Stomach (tissue), 9 donors: ENCODE results near the gene ZACN. TPM values are rescaled to one million over a fixed set of nuclear protein-coding genes. Genes with fewer than 3 reads are reported as not detected.

Experiments used
- DNase-seq, 2 donors: peaks; one replicate each; pipeline versions ENCODE4 v3.0.0 to v3.0.0-alpha.2; 2013 to 2019
- H3K27ac ChIP-seq, 5 donors: fragments of 200-600 bp in 4 of 5; sonication (generic) in 4 of 5; one replicate each; pipeline ENCODE4 v1.5.1; 2013 to 2019; ENCODE audit warnings: mild to moderate bottlenecking in 1 of 5, moderate library complexity in 1 of 5
- H3K27me3 ChIP-seq, 3 donors: fragments of 200-600 bp; sonication (generic); one replicate each; pipeline ENCODE4 v1.5.1; 2017 to 2019; ENCODE audit warnings: mixed run types in 1 of 3
- H3K36me3 ChIP-seq, 4 donors: fragments of 200-600 bp; sonication (generic); 1 replicate in 3 of 4; 2 replicates in 1 of 4; pipeline ENCODE4 v1.5.1; 2016 to 2019
- H3K4me1 ChIP-seq, 4 donors: fragments of 200-600 bp; sonication (generic); one replicate each; pipeline ENCODE4 v1.5.1; 2016 to 2019
- H3K4me3 ChIP-seq, 4 donors: fragments of 200-600 bp; sonication (generic) in 3 of 4; one replicate each; pipeline ENCODE4 v1.5.1; 2016 to 2019; ENCODE audit warnings: mild to moderate bottlenecking in 1 of 4
- H3K9me3 ChIP-seq, 4 donors: fragments of 200-600 bp; sonication (generic); one replicate each; pipeline ENCODE4 v1.5.1; 2016 to 2019
- EP300 ChIP-seq: sonication (generic); formaldehyde crosslinking; IDR thresholded peaks from one replicate; pipeline ENCODE4 v1.6.1; 2017; ENCODE audit warnings: antibody characterized with exemption
- POLR2A ChIP-seq, 4 donors: fragments of 450-650 bp; IDR thresholded peaks; one replicate each; pipeline ENCODE4 v1.6.1; 2016; ENCODE audit warnings: antibody characterized with exemption in 4 of 4, control low read depth in 2 of 4, mild to moderate bottlenecking in 1 of 4, moderate library complexity in 1 of 4
- POLR2AphosphoS5 ChIP-seq, 3 donors: sonication (generic); formaldehyde crosslinking; IDR thresholded peaks; one replicate each; pipeline ENCODE4 v1.6.1; 2016; ENCODE audit warnings: antibody characterized with exemption in 3 of 3
- WGBS, 5 donors: extraction: QIAGEN DNeasy Blood & Tissue Kit in 3 of 5; methylation state at CpG; one replicate each; pipeline versions ENCODE4 v1.1.5 to v1.1.7; 2013 to 2018; 5-methylcytosine and 5-hydroxymethylcytosine counted together
- intact Hi-C: fragments of 100-400 bp; cut with DNase I; formaldehyde crosslinking; loops from one replicate; pipeline ENCODE4 v1.15.1; 2023; ENCODE audit warnings: low total_unique reads
- polyA plus RNA-seq, 3 donors: library from polyadenylated mRNA; stranded (reverse); fragments of 200-250 nt; gene quantifications; one replicate each; pipeline ENCODE4 v1.2.3, GENCODE V29; 2013
- total RNA-seq, 5 donors: library from RNA; depleted of rRNA; stranded (reverse); fragments of >200 nt; gene quantifications; one replicate each; pipeline versions ENCODE4 v1.1.0 to v1.2.3, GENCODE V29; 2014 to 2016
- TF ChIP-seq, protein P1 (sequence below), 7 experiments: fragments of 450-650 bp in 4 of 7; fragments of 200-600 bp in 3 of 7; sonication (generic) in 3 of 7; IDR thresholded peaks; one replicate each; pipeline ENCODE4 v1.5.1; 2016 to 2019; ENCODE audit warnings: antibody characterized with exemption in 7 of 7, control low read depth in 2 of 7, mild to moderate bottlenecking in 1 of 7
- donor health status: healthy with polysubstance abuse.
- donor health status: Bipolar disorder and iron deficiency.
- donor health status: healthy.

The ZACN gene
- total and polyA plus RNA-seq, 8 donors, result 1.00 to 1.9 (median 1.4) TPM; not detected in 5

- WGBS, 5 donors, result 85 to 93% (median 88%) methylated on average over 5 of the region's 5 CpGs
- no peaks in the 10 kb centered on the region for H3K9me3 ChIP-seq
- no peaks in the 10 kb centered on the region for H3K27me3 ChIP-seq
- intact Hi-C loops, result loop anchor here (5.0 to 10.0 kb wide), 2 partner anchors 64 to 157 kb away; no protein-coding TSS in a partner anchor
- TF ChIP-seq POLR2AphosphoS5 (IDR thresholded peaks at IDR 0.05) (no peak), EP300 (no peak)
- H3K4me1 ChIP-seq, result peaks cover 10 to 12% (median 10%) of the 10 kb centered on the region in 4 donors
- no peak for DNase-seq
- H3K36me3 ChIP-seq, result no peaks in the 10 kb centered on the region
- H3K4me3 ChIP-seq, result no peak overlapping the region
- H3K27ac ChIP-seq, result no peak overlapping the region
Measured at GRCh38 chr17:76120658-76121008, 41.7 kb downstream of the ZACN start.

GRCh38 chr17:76121932-76122430 is 43.0 kb downstream of the ZACN start:
- no peaks in the 10 kb centered on the region for H3K27me3 ChIP-seq
- H3K4me1 ChIP-seq, result peaks cover 10 to 12% (median 10%) of the 10 kb centered on the region in 4 donors
- no peaks in the 10 kb centered on the region for H3K36me3 ChIP-seq
- peak; percentile 35 to 67 for DNase-seq
- H3K27ac ChIP-seq, result peak overlapping the region in 2 of 5 donors; percentile 29 to 76
- intact Hi-C loops, result loop anchor here (5.0 to 10.0 kb wide), 2 partner anchors 63 to 155 kb away; no protein-coding TSS in a partner anchor
- H3K9me3 ChIP-seq, result no peaks in the 10 kb centered on the region
- WGBS, 5 donors, result 29 to 53% (median 37%) methylated on average over 21 to 42 of the region's 42 CpGs
- peak overlapping the region; percentile 41 to 44 (median 43) for H3K4me3 ChIP-seq
- TF ChIP-seq EP300, result no peak
- no peak for TF ChIP-seq POLR2A (IDR thresholded peaks at IDR 0.05)
- TF ChIP-seq, protein P1, sequence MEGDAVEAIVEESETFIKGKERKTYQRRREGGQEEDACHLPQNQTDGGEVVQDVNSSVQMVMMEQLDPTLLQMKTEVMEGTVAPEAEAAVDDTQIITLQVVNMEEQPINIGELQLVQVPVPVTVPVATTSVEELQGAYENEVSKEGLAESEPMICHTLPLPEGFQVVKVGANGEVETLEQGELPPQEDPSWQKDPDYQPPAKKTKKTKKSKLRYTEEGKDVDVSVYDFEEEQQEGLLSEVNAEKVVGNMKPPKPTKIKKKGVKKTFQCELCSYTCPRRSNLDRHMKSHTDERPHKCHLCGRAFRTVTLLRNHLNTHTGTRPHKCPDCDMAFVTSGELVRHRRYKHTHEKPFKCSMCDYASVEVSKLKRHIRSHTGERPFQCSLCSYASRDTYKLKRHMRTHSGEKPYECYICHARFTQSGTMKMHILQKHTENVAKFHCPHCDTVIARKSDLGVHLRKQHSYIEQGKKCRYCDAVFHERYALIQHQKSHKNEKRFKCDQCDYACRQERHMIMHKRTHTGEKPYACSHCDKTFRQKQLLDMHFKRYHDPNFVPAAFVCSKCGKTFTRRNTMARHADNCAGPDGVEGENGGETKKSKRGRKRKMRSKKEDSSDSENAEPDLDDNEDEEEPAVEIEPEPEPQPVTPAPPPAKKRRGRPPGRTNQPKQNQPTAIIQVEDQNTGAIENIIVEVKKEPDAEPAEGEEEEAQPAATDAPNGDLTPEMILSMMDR (IDR thresholded peaks at IDR 0.05), result no peak
- no peak for TF ChIP-seq POLR2AphosphoS5 (IDR thresholded peaks at IDR 0.05)

DNA sequence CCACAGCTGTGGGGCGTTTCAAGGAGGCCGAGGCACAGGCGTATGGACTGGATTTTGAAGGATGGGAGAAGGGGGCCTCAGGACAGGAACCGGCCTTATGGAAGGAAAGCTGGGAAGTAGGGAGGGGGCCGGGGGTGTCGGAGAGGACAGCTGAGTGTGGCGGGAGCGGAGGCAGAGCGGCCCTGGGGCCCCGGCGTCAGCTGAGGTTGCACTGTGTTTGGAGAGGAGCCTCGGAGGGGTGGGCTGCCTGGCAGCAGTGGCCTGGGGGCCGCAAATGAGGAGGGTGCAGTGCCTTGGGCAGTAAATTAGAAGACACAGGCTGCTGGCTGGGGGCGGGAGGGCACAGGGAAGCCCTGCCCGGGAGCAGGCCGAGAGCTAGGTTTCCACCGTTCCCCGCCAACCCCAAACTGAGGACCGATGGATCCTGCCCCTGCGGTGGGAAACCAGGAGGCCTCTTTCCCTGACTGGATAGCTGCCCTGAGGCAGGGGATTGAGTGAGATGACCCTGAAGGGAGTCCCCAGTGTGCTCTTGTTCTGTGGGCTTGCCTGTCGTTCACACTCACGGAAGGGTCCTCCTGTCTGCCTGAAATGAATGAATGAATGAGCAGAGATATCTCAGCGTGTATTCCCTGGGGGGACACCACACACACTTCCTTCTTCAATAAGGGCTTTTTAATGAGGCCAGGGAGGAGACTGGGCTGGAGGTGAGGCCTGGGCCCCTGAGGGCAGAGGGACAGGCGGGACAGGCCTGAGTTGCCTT is 43.6 kb downstream of the ZACN start:
- Histone ChIP-seq H3K4me3 (no peak overlapping the region), H3K36me3 (no peaks in the 10 kb centered on the region), H3K9me3 (no peaks in the 10 kb centered on the region), H3K4me1 (peaks cover 10 to 12% (median 10%) of the 10 kb centered on the region in 4 donors), H3K27me3 (no peaks in the 10 kb centered on the region), H3K27ac (no peak overlapping the region)
- WGBS, 5 donors, result 91 to 94% (median 93%) methylated on average over 19 to 24 of the region's 24 CpGs
- TF ChIP-seq POLR2AphosphoS5 (IDR thresholded peaks at IDR 0.05) (no peak), EP300 (no peak), POLR2A (IDR thresholded peaks at IDR 0.05) (no peak)
- TF ChIP-seq, protein P1 (IDR thresholded peaks at IDR 0.05), result no peak
- intact Hi-C loops, result loop anchor here (5.0 to 10.0 kb wide), 2 partner anchors 62 to 155 kb away; no protein-coding TSS in a partner anchor
- peak in 1 of 2 donors; percentile 34 for DNase-seq

DNA sequence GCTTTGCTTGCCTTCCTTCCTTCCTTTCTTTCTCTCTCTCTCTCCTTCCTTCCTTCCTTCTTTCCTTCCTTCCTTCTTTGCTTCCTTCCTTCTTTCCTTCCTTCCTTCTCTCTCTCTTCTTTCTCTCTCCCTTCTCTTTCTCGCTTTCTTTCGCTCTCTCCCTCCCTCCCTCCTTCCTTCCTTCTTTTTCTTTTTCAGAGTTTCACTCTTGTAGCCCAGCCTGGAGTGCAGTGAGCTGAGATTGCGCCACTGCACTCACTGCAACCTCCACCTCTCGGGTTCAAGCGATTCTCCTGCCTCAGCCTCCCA is 44.2 kb downstream of the ZACN start:
- 74 to 87% (median 79%) methylated on average over 5 of the region's 5 CpGs for WGBS, 5 donors
- H3K36me3 ChIP-seq, result no peaks in the 10 kb centered on the region
- no peaks in the 10 kb centered on the region for H3K9me3 ChIP-seq
- intact Hi-C loops, result loop anchor here (5.0 to 10.0 kb wide), 2 partner anchors 62 to 154 kb away; no protein-coding TSS in a partner anchor
- H3K27me3 ChIP-seq, result no peaks in the 10 kb centered on the region
- TF ChIP-seq, protein P1 (IDR thresholded peaks at IDR 0.05), result no peak
- TF ChIP-seq POLR2AphosphoS5 (IDR thresholded peaks at IDR 0.05) (no peak), POLR2A (IDR thresholded peaks at IDR 0.05) (no peak), EP300 (no peak)
- DNase-seq, result no peak
- H3K27ac ChIP-seq, result no peak overlapping the region
- no peak overlapping the region for H3K4me3 ChIP-seq
- peaks cover 10 to 12% (median 10%) of the 10 kb centered on the region in 4 donors for H3K4me1 ChIP-seq
